ENCODE measurements around the gene HES2.
"Not testable (repeated sequence)": the region's sequence is repeated elsewhere in the genome, so short reads cannot be mapped to it uniquely, and the experiment has no call there.

HES2 gene

GRCh38 chr1:6435129-6435528 lies 15.4 kb upstream of the HES2 start:
- DNase-seq: no peak

DNA sequence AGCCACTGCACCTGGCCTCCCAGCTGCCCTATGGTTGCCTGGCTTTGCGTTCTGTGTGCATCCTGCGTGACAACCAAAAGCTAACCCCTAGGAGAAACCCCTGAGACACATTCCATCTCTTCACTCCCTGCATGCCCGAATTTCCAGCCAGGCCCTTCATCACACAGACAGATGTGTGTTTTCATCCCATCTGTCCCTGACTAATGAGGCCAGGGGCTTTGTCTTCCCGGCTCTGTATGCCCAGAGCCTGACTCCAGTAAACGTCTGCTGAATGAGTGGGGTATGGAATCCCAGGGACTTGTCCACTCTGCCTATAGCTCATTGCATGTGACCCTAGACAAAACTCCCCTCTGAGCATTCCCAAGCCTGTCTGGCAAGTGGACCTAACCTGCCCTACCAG lies 14.5 kb upstream of the HES2 start:
- DNase-seq: no peak

GRCh38 chr1:6431645-6432579 lies 12.2 kb upstream of the HES2 start:
- not testable (repeated sequence) for DNase-seq

GRCh38 chr1:6429660-6430411 lies 10.1 kb upstream of the HES2 start:
- DNase-seq: not testable (repeated sequence)

- DNase-seq: not testable (repeated sequence)
Measured at GRCh38 chr1:6428453-6428852, 8.7 kb upstream of the HES2 start.

DNA sequence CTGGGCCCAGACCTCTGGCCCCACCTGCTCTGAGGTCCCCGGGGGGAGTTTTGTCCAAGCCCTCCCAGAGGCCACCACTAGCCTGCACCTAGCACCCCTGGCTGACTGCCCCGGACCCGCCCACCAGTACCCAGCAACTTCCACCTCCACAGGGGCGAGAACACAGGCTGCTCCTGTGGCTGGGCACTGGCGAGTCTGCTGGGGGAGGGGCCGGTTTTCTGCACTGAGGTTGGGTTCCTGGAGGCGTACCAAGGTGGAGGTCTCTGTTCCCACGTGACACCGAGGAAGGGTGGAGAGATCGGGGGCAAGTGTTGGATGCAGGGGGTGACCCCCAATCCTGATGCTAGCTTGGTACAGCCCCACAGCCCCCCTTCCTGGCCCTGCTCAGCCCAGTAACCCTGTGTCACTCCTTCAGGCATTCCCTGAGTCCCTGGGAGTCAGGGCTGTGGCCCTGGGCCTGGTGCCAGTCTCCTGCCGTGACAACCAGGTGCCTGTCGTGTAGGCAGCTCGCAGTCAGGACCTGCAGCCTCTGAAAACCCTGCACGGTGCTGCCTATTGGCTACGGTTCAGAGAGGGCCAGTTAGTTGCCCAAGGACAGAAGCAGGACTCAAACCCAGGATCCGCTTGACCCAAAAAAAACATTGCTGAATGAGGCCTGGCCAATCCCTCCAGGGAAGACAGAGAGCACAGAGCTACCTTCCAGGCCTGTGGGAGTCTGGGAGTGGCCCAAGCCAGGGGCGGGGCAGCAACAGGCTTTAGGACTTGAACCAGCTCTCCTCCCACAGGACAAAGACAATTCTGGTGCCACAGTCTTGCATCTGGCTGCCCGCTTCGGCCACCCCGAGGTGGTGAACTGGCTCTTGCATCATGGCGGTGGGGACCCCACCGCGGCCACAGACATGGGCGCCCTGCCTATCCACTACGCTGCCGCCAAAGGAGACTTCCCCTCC lies 8.0 kb upstream of the HES2 start:
- no peak for DNase-seq

DNA sequence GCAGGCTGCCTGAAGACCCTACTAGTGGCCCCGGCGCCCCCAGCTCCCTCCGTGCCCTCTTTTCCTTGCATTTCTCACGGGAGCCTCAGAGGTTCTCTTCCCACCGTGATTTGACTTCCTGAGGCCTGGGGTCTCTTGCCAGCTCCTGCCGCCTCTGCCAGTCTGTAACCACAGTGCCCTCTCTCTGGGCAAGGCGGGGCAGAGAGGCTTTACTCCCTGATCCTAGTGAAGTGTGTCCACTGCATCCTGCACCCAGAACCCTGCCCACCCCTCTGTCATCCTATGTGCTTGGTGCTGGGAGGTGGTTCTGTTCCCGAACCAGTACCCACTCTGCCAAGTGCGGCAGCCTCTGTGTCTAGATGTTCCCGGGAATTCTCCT lies 7.2 kb upstream of the HES2 start:
- peak; percentile 50 for DNase-seq

GRCh38 chr1:6426277-6426971 lies 6.7 kb upstream of the HES2 start:
- DNase-seq: peak; percentile 50

- peak; percentile 53 for DNase-seq
Measured at GRCh38 chr1:6425658-6426057, 5.9 kb upstream of the HES2 start.

- DNase-seq: peak; percentile 56
Measured at GRCh38 chr1:6424619-6425593, 5.2 kb upstream of the HES2 start, which contains the start of gene ESPN. Gene ESPN (plus strand): TSS chr1:6424776. CDS start chr1:6424956, 180 bp downstream.

- DNase-seq: peak; percentile 52
Measured at GRCh38 chr1:6424000-6424565, 4.4 kb upstream of the HES2 start.

DNA sequence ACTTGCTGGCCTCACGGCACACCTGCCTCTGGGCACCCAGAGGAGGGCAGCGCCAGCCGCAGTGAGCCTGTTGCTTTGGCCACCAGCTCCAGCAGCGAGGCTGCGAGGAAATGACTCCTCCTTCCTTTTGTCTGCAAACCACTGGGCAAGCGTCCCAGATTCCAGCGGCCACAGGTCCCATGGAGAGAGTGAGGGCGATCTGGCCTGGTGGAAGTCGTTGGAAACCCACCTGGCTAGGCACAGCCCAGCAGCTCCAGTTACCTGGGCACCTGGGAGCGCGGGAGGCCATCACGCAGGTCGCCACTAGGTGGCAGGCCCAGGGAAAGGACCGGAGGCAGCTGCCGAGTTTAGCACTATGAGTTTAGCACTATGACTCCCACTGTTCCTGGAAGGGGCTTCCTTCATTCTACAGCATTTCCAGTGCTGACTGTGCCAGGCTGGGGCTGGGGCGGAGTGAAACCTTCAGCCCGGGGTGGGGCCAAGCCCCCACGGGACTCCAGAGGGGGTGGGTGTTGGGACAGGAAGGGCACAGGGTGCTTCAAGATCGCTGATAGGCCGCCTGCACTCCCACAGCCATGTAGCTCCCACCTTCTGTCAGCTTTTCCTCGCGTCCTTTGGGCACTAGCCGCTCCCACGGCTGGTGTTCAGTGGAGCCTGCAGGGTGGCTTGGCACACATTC lies 3.7 kb upstream of the HES2 start:
- DNase-seq: peak; percentile 83

GRCh38 chr1:6421266-6421665 lies 1.5 kb upstream of the HES2 start:
- no peak for DNase-seq

GRCh38 chr1:6420454-6421042 lies 829 bp upstream of the HES2 start:
- no peak for DNase-seq

DNA sequence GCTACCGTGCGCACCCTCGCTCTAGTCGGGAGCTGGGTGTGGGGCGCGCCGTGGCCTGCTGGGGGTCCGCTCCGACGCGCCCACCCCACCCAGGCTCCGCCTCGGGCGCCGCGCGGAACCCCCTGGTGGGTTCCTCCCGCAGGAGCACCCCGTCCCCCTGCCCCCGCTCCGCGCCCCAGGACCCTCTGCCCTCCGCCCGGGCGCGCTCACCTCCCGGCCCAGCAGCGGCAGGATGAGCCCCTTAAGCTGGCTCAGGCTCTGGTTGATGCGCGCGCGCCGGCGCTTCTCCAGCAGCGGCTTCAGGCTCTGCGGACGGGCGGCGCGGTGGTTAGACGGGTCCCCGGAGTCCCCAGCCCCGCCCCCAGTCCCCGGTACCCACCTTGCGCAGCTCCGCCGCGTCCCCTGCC lies 319 bp downstream of the HES2 start:
- no peak for DNase-seq

DNA sequence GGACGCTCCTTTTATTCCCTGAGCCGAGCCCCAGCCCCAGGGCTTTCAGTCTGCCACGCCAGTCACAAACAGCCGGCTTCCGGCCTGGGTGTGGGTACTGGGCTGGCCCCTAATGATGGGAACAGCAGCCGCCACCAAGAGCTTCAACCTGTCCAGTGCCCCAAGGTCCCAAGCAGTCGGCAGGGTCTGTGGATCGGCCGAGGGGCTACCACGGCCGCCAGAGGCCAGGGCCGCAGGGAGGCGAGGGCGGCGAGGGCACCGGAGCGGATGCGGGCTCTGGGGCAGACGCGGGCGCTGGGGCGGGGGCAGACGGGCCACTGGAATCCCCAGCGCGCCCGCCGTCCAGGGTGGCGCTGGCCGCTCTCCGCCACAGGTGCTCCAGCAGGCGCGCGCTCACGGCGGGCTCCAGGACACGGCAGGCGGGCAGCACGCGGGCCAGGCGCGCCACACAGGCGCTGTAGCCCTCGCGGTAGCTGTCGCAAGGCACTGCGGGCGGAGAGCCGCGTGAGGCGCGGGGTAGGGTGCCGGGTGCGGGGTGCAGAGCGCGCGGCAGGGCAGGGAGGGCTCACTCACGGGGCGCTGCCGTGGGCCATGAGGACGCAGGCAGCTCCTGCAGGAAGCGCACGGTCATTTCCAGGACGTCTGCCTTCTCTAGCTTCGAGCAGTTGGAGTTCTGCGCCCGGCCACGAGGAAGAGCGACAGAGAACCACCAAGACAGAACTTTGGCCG lies 887 bp downstream of the HES2 start:
- peak; percentile 50 for DNase-seq

- no peak for DNase-seq
Measured at GRCh38 chr1:6417961-6418667, 1.6 kb downstream of the HES2 start.

DNA sequence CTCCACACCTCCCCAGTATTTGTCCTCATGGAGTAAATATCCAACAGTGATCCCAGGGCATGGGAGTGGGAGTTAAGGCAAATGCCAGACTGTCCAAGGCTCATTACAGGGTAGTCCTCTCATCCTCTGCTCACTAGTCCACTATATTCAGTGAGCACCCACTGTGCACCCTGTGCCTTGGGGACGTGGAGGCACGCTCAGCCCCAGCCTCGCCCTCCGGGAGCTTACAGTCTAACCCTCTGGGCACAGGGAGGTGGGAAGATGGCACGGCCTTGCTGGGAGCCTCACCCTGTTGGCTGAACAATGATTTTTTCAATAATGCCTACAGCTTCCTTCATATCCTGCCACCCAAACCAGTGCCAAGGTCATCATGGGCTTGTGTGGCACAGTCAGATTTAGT lies 2.8 kb downstream of the HES2 start:
- no peak for DNase-seq
